ENCODE data around the gene ATP8A2.

The ATP8A2 gene

GRCh38 chr13:25738342-25739196 is 366.8 kb downstream of the ATP8A2 start:
- DNase-seq, result no peak

GRCh38 chr13:25739376-25739775 is 367.6 kb downstream of the ATP8A2 start:
- no peak for DNase-seq

GRCh38 chr13:25741796-25742195 is 370.0 kb downstream of the ATP8A2 start:
- no peak for DNase-seq

- DNase-seq, result no peak
These were observed 370.4 kb downstream of the ATP8A2 start for GRCh38 chr13:25742220-25742619.

- DNase-seq, result no peak
These were observed 371.6 kb downstream of the ATP8A2 start for GRCh38 chr13:25743421-25743820.

GRCh38 chr13:25744178-25744577 is 372.4 kb downstream of the ATP8A2 start:
- DNase-seq, result no peak

- no peak for DNase-seq
These were observed 374.4 kb downstream of the ATP8A2 start for GRCh38 chr13:25746131-25746530.

GRCh38 chr13:25752957-25753551 is 381.3 kb downstream of the ATP8A2 start:
- DNase-seq, result no peak

GRCh38 chr13:25753976-25754375 is 382.2 kb downstream of the ATP8A2 start:
- no peak for DNase-seq

GRCh38 chr13:25756251-25756650 is 384.5 kb downstream of the ATP8A2 start:
- DNase-seq, result no peak

GRCh38 chr13:25756912-25757311 is 385.1 kb downstream of the ATP8A2 start:
- DNase-seq, result no peak

- no peak for DNase-seq
These were observed 389.3 kb downstream of the ATP8A2 start for GRCh38 chr13:25761041-25761440.

GRCh38 chr13:25762281-25762680 is 390.5 kb downstream of the ATP8A2 start:
- no peak for DNase-seq

GRCh38 chr13:25762795-25763377 is 391.1 kb downstream of the ATP8A2 start:
- no peak for DNase-seq

- no peak for DNase-seq
These were observed 392.6 kb downstream of the ATP8A2 start for GRCh38 chr13:25764378-25764777.

GRCh38 chr13:25765266-25765665 is 393.5 kb downstream of the ATP8A2 start:
- no peak for DNase-seq

- DNase-seq, result no peak
These were observed 394.8 kb downstream of the ATP8A2 start for GRCh38 chr13:25766576-25766975.

GRCh38 chr13:25766991-25767390 is 395.2 kb downstream of the ATP8A2 start:
- no peak for DNase-seq

- no peak for DNase-seq
These were observed 396.6 kb downstream of the ATP8A2 start for GRCh38 chr13:25768376-25768775.

GRCh38 chr13:25768838-25769237 is 397.1 kb downstream of the ATP8A2 start:
- no peak for DNase-seq

GRCh38 chr13:25770601-25771000 is 398.8 kb downstream of the ATP8A2 start:
- no peak for DNase-seq

- no peak for DNase-seq
These were observed 399.4 kb downstream of the ATP8A2 start for GRCh38 chr13:25771202-25771601.

- no peak for DNase-seq
These were observed 400.1 kb downstream of the ATP8A2 start for GRCh38 chr13:25771641-25772478.
